Heart left ventricle (tissue), 13 donors: ENCODE data around the gene ZNF12.
"Not testable (repeated sequence)": the region's sequence is repeated elsewhere in the genome, so short reads cannot be mapped to it uniquely, and the experiment has no call there.

Experiments
- CTCF ChIP-seq, 12 donors: fragments of 200-600 bp; sonication (generic) in 4 of 12; IDR thresholded peaks; one replicate each; pipeline versions ENCODE4 v1.5.0 to v1.8.0; 2018 to 2022; ENCODE audit warnings: antibody characterized with exemption in 12 of 12, mild to moderate bottlenecking in 5 of 12
- POLR2A ChIP-seq, 2 donors: fragments of 450-650 bp; IDR thresholded peaks; one replicate each; pipeline ENCODE4 v1.6.1; 2017; ENCODE audit warnings: antibody characterized with exemption in 2 of 2, mild to moderate bottlenecking in 2 of 2, moderate library complexity in 2 of 2
- donor health status: ischemic (EF 13 %, LVEDD 7.1; RV severe dilation, severe dysfunction).
- donor health status: DM: no; HTN: yes; CAD: no.
- donor health status: DM: no; HTN: no; CAD: no.
- donor health status: ischemic (EF 25% LVEDD 6.9; RV normal size, moderate dysfunction).
- donor health status: ischemic (EF 25% LVEDD 5.7; RV mildly dilated, moderate dysfunction).
- donor health status: ischemic (EF 35%, LVEDD 5.7; RV mildly dilated, moderate dysfunction).
- donor health status: nonischemic (EF 11% LVEDD 7.7; RV severe dilation, severe dysfunction).
- donor health status: DM: yes; HTN: yes; CAD: no.
- donor health status: PGD.
- donor health status: ischemic (EF 29% LVEDD 5.4; RV normal size, mild dysfunction).
- donor health status: nonischemic (EF 23%, LVEDD 6.1; RV moderate dilation, normal function).

DNA sequence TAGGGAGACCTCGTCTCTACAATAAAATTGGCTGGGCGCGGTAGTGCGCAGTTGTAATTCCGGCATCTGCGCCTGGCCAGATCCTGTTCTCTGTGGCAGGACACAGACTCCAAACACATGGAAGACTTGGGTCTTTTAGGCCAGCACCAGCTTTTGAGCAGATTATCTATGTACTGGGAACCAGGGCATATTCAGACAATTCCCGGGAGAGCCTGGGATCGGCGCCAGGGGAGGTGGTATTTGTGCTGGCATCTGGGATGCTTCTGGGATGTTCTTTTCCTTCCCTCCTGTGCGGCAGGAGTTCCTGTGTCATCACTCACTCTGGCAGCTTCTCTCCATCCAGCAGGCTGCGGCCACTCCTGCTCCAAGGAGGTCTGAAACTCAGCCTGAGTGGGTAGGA is 31.7 kb upstream of the ZNF12 start:
- TF ChIP-seq POLR2A, CTCF (IDR thresholded peaks at IDR 0.05): not testable (repeated sequence)
